ENCODE results near the gene CSTB.

Gene CSTB

GRCh38 chr21:43810505-43811261, 34.6 kb upstream of the CSTB start:
- peak; percentile 92 for DNase-seq

- no peak for DNase-seq
These were observed 33.9 kb upstream of the CSTB start for GRCh38 chr21:43809853-43810504.

GRCh38 chr21:43809346-43809799, 33.3 kb upstream of the CSTB start:
- DNase-seq: no peak

GRCh38 chr21:43808832-43809251, 32.7 kb upstream of the CSTB start:
- DNase-seq: no peak

- no peak for DNase-seq
These were observed 32.3 kb upstream of the CSTB start for GRCh38 chr21:43808367-43808766.

GRCh38 chr21:43806017-43806710, 30.1 kb upstream of the CSTB start:
- no peak for DNase-seq

- DNase-seq: no peak
These were observed 29.2 kb upstream of the CSTB start for GRCh38 chr21:43805275-43805800.

- DNase-seq: no peak
These were observed 27.6 kb upstream of the CSTB start for GRCh38 chr21:43803558-43804300.

- no peak for DNase-seq
These were observed 26.7 kb upstream of the CSTB start for GRCh38 chr21:43802713-43803313.

GRCh38 chr21:43801006-43801783, 25.1 kb upstream of the CSTB start:
- no peak for DNase-seq

GRCh38 chr21:43800566-43800965, 24.5 kb upstream of the CSTB start:
- no peak for DNase-seq

GRCh38 chr21:43800124-43800523, 24.0 kb upstream of the CSTB start:
- DNase-seq: no peak

- DNase-seq: no peak
These were observed 23.3 kb upstream of the CSTB start for GRCh38 chr21:43799301-43799840.

GRCh38 chr21:43797925-43798715, 22.0 kb upstream of the CSTB start:
- no peak for DNase-seq

GRCh38 chr21:43797415-43797814, 21.3 kb upstream of the CSTB start:
- DNase-seq: no peak

- no peak for DNase-seq
These were observed 18.7 kb upstream of the CSTB start for GRCh38 chr21:43794857-43795256.

- DNase-seq: no peak
These were observed 18.2 kb upstream of the CSTB start for GRCh38 chr21:43794311-43794710.

- DNase-seq: no peak
These were observed 17.1 kb upstream of the CSTB start for GRCh38 chr21:43793243-43793642.

- no peak for DNase-seq
These were observed 16.3 kb upstream of the CSTB start for GRCh38 chr21:43792406-43792805.

GRCh38 chr21:43790010-43790524, 14.0 kb upstream of the CSTB start:
- DNase-seq: no peak
